Kidney tubule cell (primary cell): ENCODE results near the gene ICAM4.
"Not testable (repeated sequence)": the region's sequence is repeated elsewhere in the genome, so short reads cannot be mapped to it uniquely, and the experiment has no call there.

Experiments used
- DNase-seq: peaks from one replicate; pipeline ENCODE4 v3.0.0-alpha.2; 2018; ENCODE audit warnings: low spot score

The ICAM4 gene

DNA sequence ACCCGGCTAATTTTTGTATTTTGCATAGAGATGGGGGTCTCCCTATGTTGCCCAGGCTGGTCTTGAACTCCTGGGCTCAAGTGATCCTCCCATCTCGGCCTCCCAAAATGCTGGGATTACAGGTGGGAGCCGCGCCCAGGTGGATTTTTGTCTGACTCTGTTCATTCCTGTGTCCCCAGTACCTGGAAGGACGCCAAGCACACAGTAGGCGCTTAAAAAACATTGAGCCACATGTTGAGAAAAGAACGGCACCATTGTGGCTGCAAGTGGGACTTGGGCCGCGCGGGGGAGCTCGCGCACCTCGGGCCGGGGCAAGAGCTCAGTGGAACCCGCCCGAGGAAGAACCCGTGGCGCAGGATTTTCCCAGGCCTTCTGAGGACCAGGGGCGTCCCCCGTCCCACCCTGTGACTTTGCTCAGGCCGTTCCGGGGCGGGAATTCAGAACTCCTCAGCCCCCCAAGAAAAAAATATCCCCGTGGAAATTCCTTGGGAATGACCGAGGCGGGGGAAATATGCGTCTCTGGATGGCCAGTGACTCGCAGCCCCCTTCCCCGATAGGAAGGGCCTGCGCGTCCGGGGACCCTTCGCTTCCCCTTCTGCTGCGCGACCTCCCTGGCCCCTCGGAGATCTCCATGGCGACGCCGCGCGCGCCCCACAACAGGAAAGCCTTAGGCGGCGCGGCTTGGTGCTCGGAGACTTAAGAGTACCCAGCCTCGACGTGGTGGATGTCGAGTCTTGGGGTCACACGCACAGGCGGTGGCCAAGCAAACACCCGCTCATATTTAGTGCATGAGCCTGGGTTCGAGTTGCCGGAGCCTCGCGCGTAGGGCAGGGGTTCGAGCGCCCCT, 17.2 kb upstream of the ICAM4 start:
- DNase-seq: peak; percentile 80

DNA sequence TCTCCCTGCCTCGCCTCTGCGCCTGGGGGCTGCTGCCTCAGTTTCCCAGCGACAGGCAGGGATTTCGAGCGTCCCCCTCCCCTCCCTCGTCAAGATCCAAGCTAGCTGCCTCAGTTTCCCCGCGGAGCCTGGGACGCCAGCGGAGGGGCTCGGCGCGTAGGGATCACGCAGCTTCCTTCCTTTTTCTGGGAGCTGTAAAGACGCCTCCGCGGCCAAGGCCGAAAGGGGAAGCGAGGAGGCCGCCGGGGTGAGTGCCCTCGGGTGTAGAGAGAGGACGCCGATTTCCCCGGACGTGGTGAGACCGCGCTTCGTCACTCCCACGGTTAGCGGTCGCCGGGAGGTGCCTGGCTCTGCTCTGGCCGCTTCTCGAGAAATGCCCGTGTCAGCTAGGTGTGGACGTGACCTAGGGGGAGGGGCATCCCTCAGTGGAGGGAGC, 16.6 kb upstream of the ICAM4 start:
- DNase-seq: peak; percentile 80

DNA sequence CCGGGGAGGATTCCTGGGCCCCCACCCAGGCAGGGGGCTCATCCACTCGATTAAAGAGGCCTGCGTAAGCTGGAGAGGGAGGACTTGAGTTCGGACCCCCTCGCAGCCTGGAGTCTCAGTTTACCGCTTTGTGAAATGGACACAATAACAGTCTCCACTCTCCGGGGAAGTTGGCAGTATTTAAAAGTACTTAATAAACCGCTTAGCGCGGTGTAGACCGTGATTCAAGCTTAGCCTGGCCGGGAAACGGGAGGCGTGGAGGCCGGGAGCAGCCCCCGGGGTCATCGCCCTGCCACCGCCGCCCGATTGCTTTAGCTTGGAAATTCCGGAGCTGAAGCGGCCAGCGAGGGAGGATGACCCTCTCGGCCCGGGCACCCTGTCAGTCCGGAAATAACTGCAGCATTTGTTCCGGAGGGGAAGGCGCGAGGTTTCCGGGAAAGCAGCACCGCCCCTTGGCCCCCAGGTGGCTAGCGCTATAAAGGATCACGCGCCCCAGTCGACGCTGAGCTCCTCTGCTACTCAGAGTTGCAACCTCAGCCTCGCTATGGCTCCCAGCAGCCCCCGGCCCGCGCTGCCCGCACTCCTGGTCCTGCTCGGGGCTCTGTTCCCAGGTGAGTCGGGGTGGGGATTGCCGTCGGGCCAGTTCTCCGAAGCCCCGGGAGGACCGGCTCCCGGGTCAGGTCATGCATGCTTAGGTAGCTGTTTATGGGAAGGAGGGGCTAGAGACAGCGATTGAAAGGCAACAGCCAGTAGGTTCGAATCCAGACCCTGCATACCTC, 15.9 kb upstream of the ICAM4 start, which contains the start of gene ICAM1:
ICAM1 (plus strand) TSS at position 505 of the 779 bp plus-strand sequence; CDS start at position 545, 40 bp downstream.
- DNase-seq: peak; percentile 94

DNA sequence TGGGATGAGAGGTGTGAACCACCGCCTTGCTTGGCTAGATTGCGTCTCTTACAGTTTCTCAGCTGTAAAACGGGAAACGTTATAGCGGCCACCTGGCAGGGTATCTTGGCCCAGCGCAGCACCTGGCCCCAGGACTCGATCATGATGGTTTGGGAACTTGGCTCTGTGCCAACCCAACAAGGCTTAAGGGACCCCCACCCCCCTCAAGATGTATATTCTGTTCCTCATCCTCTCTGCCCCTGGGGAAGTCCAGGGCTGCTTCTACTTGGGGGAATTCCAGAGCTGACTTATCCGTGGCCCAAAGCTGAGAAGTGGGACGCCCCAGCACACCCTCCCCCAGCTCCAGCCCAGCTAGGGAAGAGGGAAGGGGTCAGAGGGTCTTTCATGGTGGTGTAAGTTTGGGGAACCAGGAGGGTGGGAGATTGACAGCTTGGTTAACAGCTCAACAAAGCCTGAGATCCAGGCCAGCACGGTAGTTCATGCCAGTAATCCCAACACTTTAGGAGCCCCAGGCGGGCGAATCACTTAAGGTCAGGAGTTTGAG, 15.1 kb upstream of the ICAM4 start:
- DNase-seq: peak; percentile 62

DNA sequence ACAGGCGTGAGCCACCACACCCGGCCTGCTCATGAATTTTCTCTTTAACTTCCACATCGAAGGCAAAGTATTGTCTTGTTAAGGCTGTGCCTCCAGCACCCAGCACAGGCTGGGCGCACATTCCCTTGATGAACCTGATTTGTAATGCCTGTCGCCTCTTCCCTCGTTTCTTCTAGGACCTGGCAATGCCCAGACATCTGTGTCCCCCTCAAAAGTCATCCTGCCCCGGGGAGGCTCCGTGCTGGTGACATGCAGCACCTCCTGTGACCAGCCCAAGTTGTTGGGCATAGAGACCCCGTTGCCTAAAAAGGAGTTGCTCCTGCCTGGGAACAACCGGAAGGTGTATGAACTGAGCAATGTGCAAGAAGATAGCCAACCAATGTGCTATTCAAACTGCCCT, 12.2 kb upstream of the ICAM4 start:
- DNase-seq: no peak

DNA sequence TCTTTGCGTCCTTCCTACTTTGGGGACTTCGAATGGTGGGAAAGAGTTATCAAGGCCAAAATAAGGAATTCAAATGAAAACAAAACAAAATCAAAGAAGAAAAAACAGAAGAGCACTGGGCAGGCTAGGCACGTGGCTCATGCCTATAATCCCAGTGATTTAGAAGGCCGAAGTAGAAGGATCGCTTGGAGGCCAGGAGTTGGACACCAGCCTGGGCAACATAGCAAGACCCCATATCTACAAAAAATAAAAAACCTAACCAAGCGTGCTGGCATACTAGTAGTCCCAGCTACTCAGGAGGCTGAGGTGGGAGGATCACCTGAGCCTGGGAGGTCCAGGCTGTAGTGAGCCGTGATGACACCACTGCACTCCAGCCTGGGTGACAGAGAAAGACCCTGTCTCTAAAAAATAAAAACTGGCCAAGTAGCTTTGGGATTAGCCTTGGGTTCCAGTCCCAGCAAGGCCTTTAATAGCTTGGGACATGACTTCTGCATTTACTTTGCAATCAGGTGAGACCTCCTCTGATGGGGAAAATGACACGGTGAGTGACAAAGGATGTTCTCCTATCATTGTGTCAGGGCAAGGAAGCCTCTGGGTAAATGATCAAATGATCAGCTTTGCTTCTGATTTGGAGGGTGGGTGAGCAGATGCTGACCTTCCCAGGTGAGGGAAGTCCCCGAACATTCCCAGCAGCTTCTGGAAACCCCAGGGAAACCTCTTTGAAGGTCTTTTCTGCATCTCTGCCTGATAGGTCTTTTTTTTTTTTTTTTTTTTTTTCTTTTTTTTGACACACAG, 8.8 kb upstream of the ICAM4 start:
- DNase-seq: no peak

DNA sequence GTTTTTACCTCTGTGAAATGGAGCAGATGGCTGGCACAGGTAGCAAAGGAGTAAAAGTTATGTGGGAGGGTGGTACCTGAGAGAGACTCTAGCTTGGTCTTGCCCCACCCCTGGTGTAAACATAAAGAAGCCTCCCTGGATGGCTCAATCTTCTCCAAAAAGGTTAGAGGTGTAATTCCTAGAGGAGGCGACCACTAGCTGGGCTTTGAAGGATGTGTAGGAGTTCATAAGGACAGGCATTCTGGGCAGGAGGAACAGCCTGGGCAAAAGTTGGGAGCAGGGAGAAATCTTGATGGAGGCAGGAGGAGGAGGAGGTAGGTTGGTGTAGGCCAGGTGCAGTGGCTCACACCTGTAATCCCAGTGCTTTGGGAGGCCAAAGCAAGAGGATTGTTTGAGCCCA, 7.8 kb upstream of the ICAM4 start:
- DNase-seq: no peak

DNA sequence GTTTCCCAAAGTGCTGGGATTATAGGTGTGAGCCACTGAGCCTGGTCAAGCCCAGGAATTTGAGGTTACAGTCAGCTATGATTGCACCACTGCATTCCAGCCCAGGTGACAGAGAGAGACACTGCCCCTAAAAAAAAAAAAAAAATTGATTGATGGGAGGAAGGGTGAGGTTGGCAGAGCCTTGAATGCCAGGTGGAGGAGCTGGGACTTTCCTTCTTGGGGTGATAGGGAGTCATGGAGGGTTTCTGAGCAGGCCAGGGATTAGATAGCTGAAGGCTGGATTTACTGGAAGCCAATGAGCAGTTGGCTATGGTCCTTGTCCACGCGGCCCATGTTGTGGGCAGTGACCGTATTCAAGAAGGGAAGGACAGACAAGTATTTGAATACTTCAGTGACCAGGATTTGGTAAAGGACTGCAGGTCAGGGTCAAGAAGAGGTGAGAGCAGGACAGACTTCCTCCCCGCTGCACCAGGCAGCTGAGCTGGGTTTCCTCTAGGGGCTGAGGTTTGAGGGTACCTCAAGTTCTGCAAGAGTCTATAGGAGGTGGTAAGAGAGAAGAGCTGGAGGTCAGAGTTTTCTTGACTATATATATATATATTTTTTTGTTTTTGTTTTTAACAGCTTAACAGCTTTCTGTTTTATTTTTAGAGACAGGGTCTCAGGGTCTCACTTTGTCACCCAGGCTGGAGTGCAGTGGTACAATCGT, 6.9 kb upstream of the ICAM4 start:
- DNase-seq: no peak

DNA sequence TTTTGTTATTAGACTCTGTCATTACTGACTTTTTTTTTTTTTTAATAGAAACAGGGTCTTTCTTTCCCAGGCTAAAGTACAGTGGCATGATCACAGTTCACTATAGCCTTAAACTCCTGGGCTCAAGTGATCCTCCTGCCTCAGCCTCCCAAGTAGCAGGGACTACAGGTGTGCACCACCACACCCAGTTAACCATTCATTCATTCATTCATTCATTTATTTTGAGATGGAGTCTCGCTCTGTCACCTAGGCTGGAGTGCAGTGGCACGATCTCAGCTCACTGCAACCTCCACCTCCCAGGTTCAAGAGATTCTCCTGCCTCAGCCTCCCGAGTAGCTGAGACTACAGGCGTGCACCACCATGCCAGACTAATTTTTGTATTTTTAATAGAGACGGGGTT, 4.7 kb upstream of the ICAM4 start:
- not testable (repeated sequence) for DNase-seq

DNA sequence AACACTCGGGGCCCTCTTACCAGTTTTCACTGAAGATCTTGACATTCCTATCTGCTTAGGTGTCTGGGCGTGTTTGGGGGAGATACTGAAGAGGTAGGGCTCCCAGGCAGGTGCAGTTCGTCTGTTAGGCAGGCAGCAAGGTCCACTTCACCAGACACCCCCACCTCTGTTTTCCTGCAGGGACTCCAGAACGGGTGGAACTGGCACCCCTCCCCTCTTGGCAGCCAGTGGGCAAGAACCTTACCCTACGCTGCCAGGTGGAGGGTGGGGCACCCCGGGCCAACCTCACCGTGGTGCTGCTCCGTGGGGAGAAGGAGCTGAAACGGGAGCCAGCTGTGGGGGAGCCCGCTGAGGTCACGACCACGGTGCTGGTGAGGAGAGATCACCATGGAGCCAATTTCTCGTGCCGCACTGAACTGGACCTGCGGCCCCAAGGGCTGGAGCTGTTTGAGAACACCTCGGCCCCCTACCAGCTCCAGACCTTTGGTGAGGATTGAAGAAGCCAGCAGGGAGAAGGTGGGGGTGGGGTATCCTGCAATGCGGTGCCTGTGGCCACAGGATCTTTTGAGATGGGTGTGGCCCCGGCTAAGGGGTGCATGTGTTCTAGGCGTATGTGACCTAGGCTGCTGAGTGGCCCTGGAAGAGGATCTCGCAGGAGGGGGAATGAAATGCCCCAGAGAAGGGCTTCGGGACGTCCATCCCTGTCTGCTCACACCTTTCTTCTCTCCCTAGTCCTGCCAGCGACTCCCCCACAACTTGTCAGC, 3.3 kb upstream of the ICAM4 start:
- DNase-seq: no peak

DNA sequence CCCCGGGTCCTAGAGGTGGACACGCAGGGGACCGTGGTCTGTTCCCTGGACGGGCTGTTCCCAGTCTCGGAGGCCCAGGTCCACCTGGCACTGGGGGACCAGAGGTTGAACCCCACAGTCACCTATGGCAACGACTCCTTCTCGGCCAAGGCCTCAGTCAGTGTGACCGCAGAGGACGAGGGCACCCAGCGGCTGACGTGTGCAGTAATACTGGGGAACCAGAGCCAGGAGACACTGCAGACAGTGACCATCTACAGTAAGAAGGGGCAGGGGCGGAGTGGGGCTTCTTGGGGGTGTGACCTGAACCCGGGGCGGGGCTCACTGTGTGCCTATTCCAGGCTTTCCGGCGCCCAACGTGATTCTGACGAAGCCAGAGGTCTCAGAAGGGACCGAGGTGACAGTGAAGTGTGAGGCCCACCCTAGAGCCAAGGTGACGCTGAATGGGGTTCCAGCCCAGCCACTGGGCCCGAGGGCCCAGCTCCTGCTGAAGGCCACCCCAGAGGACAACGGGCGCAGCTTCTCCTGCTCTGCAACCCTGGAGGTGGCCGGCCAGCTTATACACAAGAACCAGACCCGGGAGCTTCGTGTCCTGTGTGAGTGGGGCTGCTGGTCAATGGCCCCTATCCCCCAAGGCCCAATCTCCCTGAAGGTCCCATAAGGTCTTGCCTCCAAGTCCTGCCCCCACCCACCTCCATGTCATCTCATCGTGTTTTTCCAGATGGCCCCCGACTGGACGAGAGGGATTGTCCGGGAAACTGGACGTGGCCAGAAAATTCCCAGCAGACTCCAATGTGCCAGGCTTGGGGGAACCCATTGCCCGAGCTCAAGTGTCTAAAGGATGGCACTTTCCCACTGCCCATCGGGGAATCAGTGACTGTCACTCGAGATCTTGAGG, 2.4 kb upstream of the ICAM4 start:
- DNase-seq: no peak

DNA sequence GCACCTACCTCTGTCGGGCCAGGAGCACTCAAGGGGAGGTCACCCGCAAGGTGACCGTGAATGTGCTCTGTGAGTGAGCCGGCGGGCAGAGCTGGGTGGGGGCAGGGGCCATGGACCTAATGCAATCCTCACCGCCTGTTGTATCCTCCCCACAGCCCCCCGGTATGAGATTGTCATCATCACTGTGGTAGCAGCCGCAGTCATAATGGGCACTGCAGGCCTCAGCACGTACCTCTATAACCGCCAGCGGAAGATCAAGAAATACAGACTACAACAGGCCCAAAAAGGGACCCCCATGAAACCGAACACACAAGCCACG, 1.8 kb upstream of the ICAM4 start:
- no peak for DNase-seq

DNA sequence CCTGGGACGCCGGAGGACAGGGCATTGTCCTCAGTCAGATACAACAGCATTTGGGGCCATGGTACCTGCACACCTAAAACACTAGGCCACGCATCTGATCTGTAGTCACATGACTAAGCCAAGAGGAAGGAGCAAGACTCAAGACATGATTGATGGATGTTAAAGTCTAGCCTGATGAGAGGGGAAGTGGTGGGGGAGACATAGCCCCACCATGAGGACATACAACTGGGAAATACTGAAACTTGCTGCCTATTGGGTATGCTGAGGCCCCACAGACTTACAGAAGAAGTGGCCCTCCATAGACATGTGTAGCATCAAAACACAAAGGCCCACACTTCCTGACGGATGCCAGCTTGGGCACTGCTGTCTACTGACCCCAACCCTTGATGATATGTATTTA, 1.4 kb upstream of the ICAM4 start:
- no peak for DNase-seq

DNA sequence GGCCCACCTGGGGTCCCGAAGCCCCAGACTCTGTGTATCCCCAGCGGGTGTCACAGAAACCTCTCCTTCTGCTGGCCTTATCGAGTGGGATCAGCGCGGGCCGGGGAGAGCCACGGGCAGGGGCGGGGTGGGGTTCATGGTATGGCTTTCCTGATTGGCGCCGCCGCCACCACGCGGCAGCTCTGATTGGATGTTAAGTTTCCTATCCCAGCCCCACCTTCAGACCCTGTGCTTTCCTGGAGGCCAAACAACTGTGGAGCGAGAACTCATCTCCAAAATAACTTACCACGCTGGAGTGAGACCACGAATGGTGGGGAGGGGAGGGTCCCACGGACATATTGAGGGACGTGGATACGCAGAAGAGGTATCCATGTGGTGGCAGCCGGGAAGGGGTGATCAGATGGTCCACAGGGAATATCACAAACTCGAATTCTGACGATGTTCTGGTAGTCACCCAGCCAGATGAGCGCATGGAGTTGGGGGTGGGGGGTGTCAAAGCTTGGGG, 2.0 kb downstream of the ICAM4 start:
- DNase-seq: peak; percentile 48

DNA sequence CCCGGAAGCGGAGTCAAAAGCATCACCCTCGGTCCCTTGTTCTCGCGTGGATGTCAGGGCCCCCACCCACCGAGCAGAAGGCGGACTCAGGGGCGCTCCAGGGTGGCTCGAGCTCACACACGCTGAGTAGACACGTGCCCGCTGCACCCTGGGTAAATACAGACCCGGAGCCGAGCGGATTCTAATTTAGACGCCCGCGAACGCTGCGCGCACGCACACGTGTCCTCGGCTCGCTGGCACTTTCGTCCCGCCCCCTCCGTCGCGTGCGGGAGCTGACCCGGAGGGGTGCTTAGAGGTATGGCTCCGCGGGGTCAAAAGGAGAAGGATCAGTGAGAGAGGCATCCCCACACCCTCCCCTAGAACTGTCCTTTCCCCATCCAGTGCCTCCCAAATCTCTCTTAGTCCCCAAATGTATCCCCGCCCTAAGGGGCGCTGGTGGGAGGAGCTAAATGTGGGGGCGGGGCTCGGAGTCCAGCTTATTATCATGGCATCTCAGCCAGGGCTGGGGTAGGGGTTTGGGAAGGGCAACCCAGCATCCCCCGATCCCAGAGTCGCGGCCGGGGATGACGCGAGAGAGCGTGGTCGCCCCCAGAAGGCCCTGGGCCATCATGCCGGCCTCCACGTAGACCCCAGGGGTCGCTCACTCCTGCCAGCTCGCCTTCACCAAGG, 2.5 kb downstream of the ICAM4 start:
- peak; percentile 39 for DNase-seq

DNA sequence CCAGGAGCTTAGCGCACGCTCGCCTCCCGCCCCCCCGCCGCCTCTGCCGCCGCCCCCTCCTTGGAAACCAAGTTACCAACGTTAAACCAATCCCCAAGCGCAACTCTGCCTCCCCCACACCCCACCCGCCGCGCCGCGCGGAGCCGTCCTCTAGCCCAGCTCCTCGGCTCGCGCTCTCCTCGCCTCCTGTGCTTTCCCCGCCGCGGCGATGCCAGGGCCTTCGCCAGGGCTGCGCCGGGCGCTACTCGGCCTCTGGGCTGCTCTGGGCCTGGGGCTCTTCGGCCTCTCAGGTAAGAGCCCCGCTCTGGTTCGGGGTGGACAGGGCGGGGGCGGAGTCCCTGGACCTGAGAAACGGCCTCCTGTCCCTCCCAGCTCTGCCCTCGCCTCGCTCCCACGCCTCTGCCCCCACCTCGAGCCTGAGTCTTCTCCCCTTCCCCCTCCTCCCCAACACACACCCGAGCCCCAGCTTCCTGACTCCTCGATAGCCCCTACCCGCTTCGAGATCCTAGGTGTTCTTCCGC, 3.1 kb downstream of the ICAM4 start, which contains the start of gene ICAM5:
ICAM5 (plus strand) TSS at position 117 of the 521 bp plus-strand sequence; CDS start at position 209, 92 bp downstream.
- no peak for DNase-seq

DNA sequence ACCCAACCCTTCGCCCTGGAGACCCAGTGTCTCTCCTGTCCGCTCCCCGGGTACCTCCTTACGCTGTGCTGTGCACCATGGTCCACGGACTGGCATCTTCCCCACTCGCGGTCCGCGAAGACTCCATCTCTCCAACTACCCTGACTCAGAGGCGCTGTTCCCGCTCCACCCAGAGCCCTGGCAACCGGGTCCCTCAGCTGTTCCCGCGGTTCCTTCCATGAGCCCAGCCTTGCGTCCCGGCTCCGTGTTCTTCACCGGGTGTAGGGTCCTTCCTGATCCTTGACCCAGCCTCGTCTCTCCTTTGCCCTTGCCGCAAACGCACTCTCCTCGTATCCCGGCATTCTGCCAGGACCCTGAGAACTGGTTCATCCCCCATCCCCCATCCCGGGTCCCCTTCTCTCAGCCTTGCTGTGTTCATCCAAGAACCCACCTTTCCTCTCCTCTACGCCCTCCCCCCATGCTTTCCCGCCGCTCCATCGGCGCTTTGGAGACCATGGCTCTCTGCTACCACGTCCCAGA, 3.7 kb downstream of the ICAM4 start:
- DNase-seq: no peak

DNA sequence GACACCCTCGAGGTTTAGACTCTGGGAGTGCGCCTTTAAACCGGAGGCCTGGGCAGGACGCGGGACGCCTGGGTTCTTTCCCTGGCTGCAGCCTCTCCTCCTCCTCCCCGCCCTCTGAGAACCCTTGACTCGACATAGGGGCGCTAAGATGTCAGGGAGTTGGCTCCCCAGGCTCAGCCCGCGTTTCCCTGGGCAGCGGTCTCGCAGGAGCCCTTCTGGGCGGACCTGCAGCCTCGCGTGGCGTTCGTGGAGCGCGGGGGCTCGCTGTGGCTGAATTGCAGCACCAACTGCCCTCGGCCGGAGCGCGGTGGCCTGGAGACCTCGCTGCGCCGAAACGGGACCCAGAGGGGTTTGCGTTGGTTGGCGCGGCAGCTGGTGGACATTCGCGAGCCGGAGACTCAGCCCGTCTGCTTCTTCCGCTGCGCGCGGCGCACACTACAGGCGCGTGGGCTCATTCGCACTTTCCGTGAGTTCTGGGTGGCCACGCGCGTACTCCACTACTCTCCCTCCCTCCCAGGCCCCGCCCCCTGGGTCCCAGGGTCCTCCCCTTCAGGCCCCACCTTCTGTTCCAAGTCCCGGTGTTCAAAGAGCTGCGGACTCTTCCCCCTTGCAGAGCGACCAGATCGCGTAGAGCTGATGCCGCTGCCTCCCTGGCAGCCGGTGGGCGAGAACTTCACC, 4.3 kb downstream of the ICAM4 start:
- peak; percentile 34 for DNase-seq
